Osteocyte (in vitro differentiated cells): Measurements from ENCODE around the gene SOHLH1. TPM values are rescaled to one million over a fixed set of nuclear protein-coding genes. Genes with fewer than 3 reads are reported as not detected.
"Not testable (repeated sequence)": the region's sequence is repeated elsewhere in the genome, so short reads cannot be mapped to it uniquely, and the experiment has no call there.

ENCODE experiments used
- DNase-seq: peaks from one replicate; pipeline ENCODE4 v3.0.0; 2021; ENCODE audit warnings: mixed read lengths; ENCODE audit not compliant: unreplicated experiment; ENCODE audit errors: extremely low spot score
- H3K27ac Mint-ChIP-seq: one replicate; pipeline ENCODE4 v1.8.0; 2021; ENCODE audit warnings: mild to moderate bottlenecking, mixed read lengths; ENCODE audit not compliant: unreplicated experiment
- H3K27me3 Mint-ChIP-seq: one replicate; pipeline ENCODE4 v1.8.0; 2021; ENCODE audit warnings: mixed read lengths; ENCODE audit not compliant: unreplicated experiment
- H3K36me3 Mint-ChIP-seq: one replicate; pipeline ENCODE4 v1.8.0; 2021; ENCODE audit warnings: mixed read lengths; ENCODE audit not compliant: unreplicated experiment
- H3K4me1 Mint-ChIP-seq: one replicate; pipeline ENCODE4 v1.8.0; 2021; ENCODE audit warnings: mixed read lengths; ENCODE audit not compliant: unreplicated experiment
- H3K4me3 Mint-ChIP-seq: one replicate; pipeline ENCODE4 v1.8.0; 2021; ENCODE audit warnings: mild to moderate bottlenecking, moderate library complexity, mixed read lengths; ENCODE audit not compliant: unreplicated experiment
- H3K9me3 Mint-ChIP-seq: one replicate; pipeline ENCODE4 v1.8.0; 2021; ENCODE audit warnings: mixed read lengths; ENCODE audit not compliant: unreplicated experiment
- total RNA-seq: library from RNA; stranded (reverse); gene quantifications from 2 replicates; pipeline ENCODE4 v1.2.1, GENCODE V29; 2021
- TF ChIP-seq, protein P1 (sequence below): fragments of 200-600 bp; sonication (generic); IDR thresholded peaks from 2 replicates; pipeline ENCODE4 v1.5.0; 2021; ENCODE audit warnings: antibody characterized with exemption, mild to moderate bottlenecking, moderate library complexity

The SOHLH1 gene
- total RNA-seq, 1 donor from 2014 or later = not detected

DNA sequence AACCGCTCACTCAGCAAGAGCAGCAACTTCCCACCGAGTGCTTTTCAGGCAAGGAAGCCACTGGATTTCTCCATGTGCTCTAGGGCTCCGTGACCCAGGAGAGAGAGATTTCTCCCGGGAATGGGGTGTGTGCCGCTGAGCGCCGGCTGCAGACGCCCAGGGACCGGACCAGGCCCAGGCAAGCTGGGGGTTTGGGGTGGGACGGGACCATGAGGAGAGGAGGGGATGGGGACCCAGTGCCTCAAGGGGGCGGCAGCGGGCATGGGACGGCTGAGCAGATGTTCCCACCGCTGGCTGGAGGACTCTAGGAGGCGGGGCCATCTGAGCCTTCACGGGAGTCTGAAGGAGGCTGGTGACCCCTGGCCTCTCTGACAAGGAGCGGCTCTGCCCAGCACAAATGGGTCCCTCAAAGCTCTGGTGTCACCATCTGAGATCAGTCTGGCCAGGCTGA is 27.7 kb downstream of the SOHLH1 start:
- no peak overlapping the region for H3K27ac Mint-ChIP-seq
- no peak for DNase-seq
- H3K4me3 Mint-ChIP-seq = no peak overlapping the region
- H3K27me3 Mint-ChIP-seq = no peaks in the 10 kb centered on the region
- TF ChIP-seq, protein P1, sequence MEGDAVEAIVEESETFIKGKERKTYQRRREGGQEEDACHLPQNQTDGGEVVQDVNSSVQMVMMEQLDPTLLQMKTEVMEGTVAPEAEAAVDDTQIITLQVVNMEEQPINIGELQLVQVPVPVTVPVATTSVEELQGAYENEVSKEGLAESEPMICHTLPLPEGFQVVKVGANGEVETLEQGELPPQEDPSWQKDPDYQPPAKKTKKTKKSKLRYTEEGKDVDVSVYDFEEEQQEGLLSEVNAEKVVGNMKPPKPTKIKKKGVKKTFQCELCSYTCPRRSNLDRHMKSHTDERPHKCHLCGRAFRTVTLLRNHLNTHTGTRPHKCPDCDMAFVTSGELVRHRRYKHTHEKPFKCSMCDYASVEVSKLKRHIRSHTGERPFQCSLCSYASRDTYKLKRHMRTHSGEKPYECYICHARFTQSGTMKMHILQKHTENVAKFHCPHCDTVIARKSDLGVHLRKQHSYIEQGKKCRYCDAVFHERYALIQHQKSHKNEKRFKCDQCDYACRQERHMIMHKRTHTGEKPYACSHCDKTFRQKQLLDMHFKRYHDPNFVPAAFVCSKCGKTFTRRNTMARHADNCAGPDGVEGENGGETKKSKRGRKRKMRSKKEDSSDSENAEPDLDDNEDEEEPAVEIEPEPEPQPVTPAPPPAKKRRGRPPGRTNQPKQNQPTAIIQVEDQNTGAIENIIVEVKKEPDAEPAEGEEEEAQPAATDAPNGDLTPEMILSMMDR = no peak
- H3K36me3 Mint-ChIP-seq = no peaks in the 10 kb centered on the region
- peaks cover 4% of the 10 kb centered on the region for H3K9me3 Mint-ChIP-seq
- no peaks in the 10 kb centered on the region for H3K4me1 Mint-ChIP-seq

DNA sequence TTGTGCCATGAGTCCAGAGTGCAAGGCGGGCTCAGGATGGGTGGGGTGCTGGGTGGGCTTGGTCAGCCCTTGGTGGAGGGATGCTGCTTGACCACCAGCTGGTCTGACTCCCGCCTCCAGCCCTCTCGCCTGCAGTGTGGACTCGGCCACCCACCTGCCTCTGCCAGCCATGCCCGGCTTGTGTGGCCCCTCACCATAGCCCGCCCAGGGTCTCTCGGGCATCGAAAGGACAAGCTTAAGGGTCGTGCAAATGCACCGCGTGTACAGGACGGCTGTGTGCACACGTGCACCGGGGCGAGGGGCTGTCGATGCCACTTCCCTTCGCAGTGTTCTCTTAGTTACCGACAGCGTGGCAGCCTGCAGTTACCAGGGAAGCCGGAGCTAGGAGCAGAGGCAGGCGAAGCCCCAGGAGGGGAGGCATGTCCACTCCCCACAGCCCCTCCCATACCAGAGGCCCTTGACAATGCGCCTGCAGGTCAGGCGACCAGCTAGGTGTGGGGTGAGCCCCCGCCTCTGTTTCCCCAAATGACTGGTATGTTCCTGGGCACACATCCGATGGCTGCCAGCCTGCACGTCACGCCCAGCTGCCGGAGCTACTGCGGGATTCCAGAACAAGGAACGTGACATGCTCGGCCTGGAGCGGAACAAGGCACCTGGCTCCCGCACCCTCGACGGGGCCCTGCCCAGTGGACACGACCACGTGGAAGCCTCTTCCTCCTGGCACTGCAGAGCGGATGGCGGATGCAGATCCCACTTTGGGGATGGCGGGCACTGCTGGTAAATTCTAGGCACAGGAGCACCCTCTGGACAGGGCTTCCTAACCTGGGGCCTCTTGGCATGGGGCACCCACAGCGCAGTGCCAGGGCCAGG is 28.3 kb downstream of the SOHLH1 start:
- no peaks in the 10 kb centered on the region for H3K27me3 Mint-ChIP-seq
- no peaks in the 10 kb centered on the region for H3K36me3 Mint-ChIP-seq
- TF ChIP-seq, protein P1 = no peak
- no peak for DNase-seq
- no peak overlapping the region for H3K27ac Mint-ChIP-seq
- no peaks in the 10 kb centered on the region for H3K4me1 Mint-ChIP-seq
- peaks cover 4% of the 10 kb centered on the region for H3K9me3 Mint-ChIP-seq
- H3K4me3 Mint-ChIP-seq = no peak overlapping the region

DNA sequence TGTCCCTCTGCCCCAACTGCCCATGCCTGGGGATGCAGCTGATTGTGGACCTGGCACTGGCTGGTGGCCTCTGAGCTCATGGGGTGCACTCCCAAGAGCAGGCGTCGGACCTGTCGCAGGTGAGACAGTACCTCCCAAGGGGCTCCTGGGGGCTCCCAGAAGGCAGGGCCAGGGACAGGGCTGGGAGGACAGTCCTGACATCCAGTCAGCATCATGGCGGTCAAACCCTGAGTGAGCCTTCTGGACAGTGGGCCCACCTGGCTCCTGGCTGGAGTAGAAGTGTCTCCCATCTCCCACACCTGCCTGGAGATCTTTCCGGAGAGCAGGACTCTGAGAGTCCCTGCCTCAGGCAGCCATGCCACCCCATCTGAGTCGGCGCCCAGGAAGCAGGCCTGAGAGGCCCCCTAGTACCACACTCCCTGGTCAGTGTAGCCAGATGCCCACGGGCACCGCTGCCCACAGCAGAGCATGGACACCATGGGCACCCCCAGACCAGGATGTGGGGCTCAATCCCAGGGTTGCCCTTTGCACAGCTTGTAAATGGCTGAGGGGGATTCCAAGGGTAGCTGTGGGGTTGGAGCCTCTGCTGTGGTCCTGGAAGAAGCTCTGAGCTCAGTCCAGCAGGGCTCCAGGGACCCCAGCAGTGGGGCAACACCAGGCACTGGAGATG is 29.5 kb downstream of the SOHLH1 start:
- no peak for DNase-seq
- Mint-ChIP-seq H3K4me3 (no peak overlapping the region), H3K27ac (no peak overlapping the region), H3K36me3 (no peaks in the 10 kb centered on the region), H3K9me3 (peaks cover 4% of the 10 kb centered on the region), H3K4me1 (no peaks in the 10 kb centered on the region), H3K27me3 (no peaks in the 10 kb centered on the region)
- TF ChIP-seq, protein P1 = no peak

DNA sequence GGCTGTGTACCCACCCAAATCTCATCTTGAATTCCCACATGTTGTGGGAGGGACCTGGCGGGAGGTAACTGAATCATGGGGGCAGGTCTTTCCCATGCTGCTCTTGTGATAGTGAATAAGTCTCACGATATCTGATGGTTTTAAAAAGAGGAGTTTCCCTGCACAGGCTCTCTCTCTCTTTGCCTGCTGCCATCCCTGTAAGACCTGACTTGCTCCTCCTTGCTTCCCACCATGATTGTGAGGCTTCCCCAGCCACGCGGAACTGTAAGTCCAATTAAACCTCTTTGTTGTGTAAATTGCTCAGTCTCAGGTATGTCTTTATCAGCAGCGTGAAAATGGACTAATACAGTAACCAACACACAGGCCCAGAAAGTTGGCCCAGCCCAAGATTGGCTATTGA is 30.3 kb downstream of the SOHLH1 start:
- H3K4me1 Mint-ChIP-seq, DNase-seq, H3K36me3 Mint-ChIP-seq, H3K9me3 Mint-ChIP-seq, H3K4me3 Mint-ChIP-seq, H3K27me3 Mint-ChIP-seq, H3K27ac Mint-ChIP-seq: not testable (repeated sequence)

DNA sequence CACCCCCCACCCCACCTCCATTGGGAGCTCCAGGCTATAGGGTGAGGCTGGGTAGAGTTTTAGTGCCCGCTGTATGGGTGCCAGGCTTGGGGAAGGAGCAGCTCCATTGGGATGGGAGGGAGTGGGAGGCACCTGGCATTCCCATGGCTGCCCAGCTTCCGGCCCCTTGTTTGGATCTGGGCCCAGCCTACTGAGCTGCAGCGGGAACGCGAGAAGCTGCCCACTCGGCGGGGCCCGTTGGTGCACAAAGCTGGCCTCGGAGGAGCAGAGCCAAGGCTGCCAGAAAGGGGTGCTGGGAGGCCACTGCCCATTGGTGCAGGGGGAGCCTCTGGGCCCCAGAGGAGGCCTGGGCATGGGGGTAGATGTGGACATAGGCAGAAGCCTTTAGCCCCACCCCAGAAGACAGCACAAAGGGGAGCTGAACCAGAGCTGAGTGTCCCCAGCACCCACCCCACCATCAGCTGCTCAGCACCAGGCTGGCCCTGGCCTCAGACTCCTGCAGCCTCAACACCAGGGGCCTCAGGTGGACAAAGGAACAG is 31.7 kb downstream of the SOHLH1 start:
- no peaks in the 10 kb centered on the region for H3K27me3 Mint-ChIP-seq
- peaks cover 4% of the 10 kb centered on the region for H3K9me3 Mint-ChIP-seq
- TF ChIP-seq, protein P1 = no peak
- no peak overlapping the region for H3K27ac Mint-ChIP-seq
- H3K4me3 Mint-ChIP-seq = no peak overlapping the region
- DNase-seq = no peak
- no peaks in the 10 kb centered on the region for H3K36me3 Mint-ChIP-seq
- H3K4me1 Mint-ChIP-seq = no peaks in the 10 kb centered on the region
